Esophagus (tissue), 2 donors: Measurements from ENCODE around the gene KRTAP10-1. TPM values are rescaled to one million over a fixed set of nuclear protein-coding genes. Genes with fewer than 3 reads are reported as not detected.

Experiments
- H3K27ac ChIP-seq, 2 donors: one replicate each; pipeline ENCODE4 v1.5.1; 2013; ENCODE audit warnings: low read depth in 2 of 2, mild to moderate bottlenecking in 2 of 2, inconsistent platforms in 1 of 2, low read length in 1 of 2, moderate library complexity in 1 of 2
- H3K27me3 ChIP-seq, 2 donors: one replicate each; pipeline ENCODE4 v1.6.1; 2013; ENCODE audit warnings: low read length in 2 of 2, control low read depth in 1 of 2, mild to moderate bottlenecking in 1 of 2; ENCODE audit not compliant: insufficient read depth in 2 of 2, control insufficient read depth in 1 of 2
- H3K36me3 ChIP-seq, 2 donors: one replicate each; pipeline ENCODE4 v1.6.1; 2013; ENCODE audit warnings: low read length in 1 of 2; ENCODE audit not compliant: control insufficient read depth in 2 of 2, insufficient read depth in 2 of 2
- H3K4me1 ChIP-seq, 2 donors: one replicate each; pipeline ENCODE4 v1.6.1; 2013; ENCODE audit warnings: low read length in 1 of 2; ENCODE audit not compliant: control insufficient read depth in 2 of 2, insufficient read depth in 2 of 2
- H3K4me3 ChIP-seq, 2 donors: one replicate each; pipeline ENCODE4 v1.5.1; 2013; ENCODE audit warnings: low read length in 2 of 2, mild to moderate bottlenecking in 2 of 2, low read depth in 1 of 2, moderate library complexity in 1 of 2
- H3K9me3 ChIP-seq, 2 donors: one replicate each; pipeline ENCODE4 v1.6.1; 2013; ENCODE audit warnings: mild to moderate bottlenecking in 2 of 2, low read depth in 1 of 2, low read length in 1 of 2, moderate library complexity in 1 of 2; ENCODE audit not compliant: control insufficient read depth in 2 of 2, insufficient read depth in 1 of 2
- WGBS, 2 donors: extraction: QIAGEN DNeasy Blood & Tissue Kit; methylation state at CpG; one replicate each; pipeline ENCODE4 v1.1.7; 2013; 5-methylcytosine and 5-hydroxymethylcytosine counted together
- polyA plus RNA-seq, 2 donors: library from polyadenylated mRNA; stranded (reverse); fragments of 200-250 nt; gene quantifications; one replicate each; pipeline ENCODE4 v1.2.3, GENCODE V29; 2013
- donor health status: healthy with polysubstance abuse.
- donor health status: Bipolar disorder and iron deficiency.

The KRTAP10-1 gene
- polyA plus RNA-seq, 2 donors, result not detected

DNA sequence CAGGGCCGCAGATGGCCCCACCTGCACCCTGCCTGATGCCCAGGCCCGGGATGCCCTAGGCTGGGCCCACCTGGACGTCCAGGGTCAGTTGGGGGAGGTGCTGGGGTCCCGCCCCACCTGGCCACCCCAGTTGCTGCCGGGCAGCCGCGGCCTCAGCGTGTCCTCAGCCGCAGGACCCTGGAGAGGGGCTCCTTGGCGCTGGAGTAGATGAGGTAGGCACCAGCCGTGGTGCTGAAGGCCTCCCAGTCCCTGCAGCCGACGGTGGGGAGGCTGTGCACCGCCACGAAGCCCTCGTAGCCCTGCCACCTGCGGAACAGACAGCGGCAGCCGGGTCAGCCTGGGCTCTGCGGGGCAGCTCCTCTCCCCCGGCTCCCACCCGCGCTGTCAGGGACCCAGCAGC is 40.4 kb downstream of the KRTAP10-1 start:
- no peaks in the 10 kb centered on the region for H3K36me3 ChIP-seq
- WGBS, 2 donors, result 83 to 89% methylated on average over 17 to 23 of the region's 23 CpGs
- H3K4me3 ChIP-seq, result no peak overlapping the region
- H3K27ac ChIP-seq, result no peak overlapping the region
- no peaks in the 10 kb centered on the region for H3K9me3 ChIP-seq
- H3K27me3 ChIP-seq, result no peaks in the 10 kb centered on the region
- no peaks in the 10 kb centered on the region for H3K4me1 ChIP-seq

DNA sequence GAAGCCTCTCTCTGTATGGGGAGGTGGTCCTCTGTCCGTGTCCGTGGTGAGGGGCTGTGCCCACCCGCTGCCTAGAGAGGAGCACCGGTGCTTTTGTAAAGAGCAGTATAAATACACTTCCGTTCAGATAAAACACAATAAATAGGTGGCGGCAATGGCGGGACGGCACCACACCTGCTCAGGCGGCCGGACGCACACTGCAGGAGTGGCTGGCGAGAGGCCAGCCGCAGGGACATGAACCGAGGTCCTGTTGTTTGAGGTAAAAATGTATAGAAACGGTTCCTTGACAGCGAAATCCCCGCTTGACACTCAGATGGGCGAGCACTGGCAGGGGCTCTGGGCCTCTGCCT is 40.8 kb downstream of the KRTAP10-1 start:
- H3K27me3 ChIP-seq, result no peaks in the 10 kb centered on the region
- H3K27ac ChIP-seq, result no peak overlapping the region
- H3K4me1 ChIP-seq, result no peaks in the 10 kb centered on the region
- H3K36me3 ChIP-seq, result no peaks in the 10 kb centered on the region
- H3K9me3 ChIP-seq, result no peaks in the 10 kb centered on the region
- WGBS, 2 donors, result 66 to 72% methylated on average over 18 of the region's 18 CpGs
- H3K4me3 ChIP-seq, result no peak overlapping the region

DNA sequence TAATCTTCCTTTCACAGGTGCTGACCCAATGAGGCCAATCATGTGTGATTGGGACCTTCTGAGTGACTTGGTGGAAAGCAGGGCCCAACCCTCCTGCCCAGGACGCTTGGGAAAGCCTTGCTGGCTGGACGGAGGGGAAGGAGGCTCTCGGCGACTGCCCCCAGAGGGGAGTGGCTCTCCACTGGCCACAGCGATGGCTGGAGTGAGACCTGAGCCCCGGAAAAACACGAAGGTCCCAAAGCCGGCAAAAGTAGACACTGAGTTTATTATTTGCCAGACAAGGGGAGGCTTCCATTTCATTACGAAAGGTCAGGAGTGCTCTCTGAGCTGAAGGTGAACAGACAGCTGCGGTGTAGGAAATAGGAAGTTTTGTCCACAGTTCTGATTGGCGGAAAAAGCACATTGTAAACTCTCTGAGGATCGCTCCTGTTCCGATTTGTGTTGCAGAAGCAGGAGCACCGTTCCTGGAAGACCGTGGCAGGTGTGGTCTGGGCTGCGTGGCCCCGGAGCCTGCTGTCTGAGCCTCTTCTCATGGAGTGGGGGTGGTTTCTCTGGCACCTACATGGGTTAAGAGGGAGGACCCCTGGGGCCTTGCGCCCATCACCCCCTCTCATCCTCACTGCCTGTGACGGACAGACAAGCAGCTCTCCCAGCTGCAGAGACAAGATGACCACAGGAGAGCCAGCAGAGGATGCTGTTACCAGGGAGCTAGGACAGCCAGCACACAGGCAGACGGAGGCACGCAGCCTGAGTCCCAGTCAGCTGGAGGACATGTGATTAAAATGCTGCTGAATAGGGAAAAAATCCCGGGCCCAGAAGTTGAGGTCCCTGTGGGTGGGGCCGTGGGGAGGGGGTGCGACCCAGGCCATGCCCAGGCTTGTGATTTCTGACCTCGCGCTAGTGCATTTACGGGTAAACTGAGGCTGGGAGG is 41.5 kb downstream of the KRTAP10-1 start:
- Histone ChIP-seq H3K27ac (no peak overlapping the region), H3K36me3 (no peaks in the 10 kb centered on the region)
- WGBS, 2 donors, result 59 to 72% methylated on average over 27 of the region's 27 CpGs

DNA sequence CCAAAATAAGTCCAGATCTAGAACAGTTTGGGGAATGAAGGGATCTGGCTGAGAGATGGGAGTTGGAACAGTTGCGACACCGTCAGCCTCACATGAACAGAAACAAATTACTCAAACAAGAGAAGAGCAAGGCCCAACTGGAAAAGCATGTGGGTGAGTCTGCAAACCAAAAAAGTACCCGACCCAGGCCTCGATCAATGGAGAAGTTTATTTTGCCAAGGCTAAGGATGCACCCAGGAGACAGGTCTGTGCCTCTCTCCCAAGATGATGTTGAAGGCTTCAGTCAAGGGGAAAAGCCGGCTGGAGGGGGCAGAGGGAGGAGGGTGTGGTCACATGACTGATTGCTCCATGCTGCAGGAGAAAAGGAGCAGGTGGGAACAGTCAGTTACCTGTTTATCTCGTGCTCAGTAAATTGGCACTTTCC is 42.3 kb downstream of the KRTAP10-1 start:
- H3K4me3 ChIP-seq, result no peak overlapping the region
- 34 to 47% methylated on average over 6 of the region's 6 CpGs for WGBS, 2 donors
- H3K27me3 ChIP-seq, result no peaks in the 10 kb centered on the region
- H3K36me3 ChIP-seq, result no peaks in the 10 kb centered on the region
- H3K9me3 ChIP-seq, result peaks cover 6 to 14% of the 10 kb centered on the region in 2 donors
- H3K4me1 ChIP-seq, result no peaks in the 10 kb centered on the region
- no peak overlapping the region for H3K27ac ChIP-seq

More for the DNA sequence above, 41.5 kb downstream of the KRTAP10-1 start:
- H3K27me3 ChIP-seq, result no peaks in the 10 kb centered on the region
- H3K4me1 ChIP-seq, result no peaks in the 10 kb centered on the region
- H3K9me3 ChIP-seq, result peaks cover 0 to 5% of the 10 kb centered on the region in 2 donors
- H3K4me3 ChIP-seq, result no peak overlapping the region

DNA sequence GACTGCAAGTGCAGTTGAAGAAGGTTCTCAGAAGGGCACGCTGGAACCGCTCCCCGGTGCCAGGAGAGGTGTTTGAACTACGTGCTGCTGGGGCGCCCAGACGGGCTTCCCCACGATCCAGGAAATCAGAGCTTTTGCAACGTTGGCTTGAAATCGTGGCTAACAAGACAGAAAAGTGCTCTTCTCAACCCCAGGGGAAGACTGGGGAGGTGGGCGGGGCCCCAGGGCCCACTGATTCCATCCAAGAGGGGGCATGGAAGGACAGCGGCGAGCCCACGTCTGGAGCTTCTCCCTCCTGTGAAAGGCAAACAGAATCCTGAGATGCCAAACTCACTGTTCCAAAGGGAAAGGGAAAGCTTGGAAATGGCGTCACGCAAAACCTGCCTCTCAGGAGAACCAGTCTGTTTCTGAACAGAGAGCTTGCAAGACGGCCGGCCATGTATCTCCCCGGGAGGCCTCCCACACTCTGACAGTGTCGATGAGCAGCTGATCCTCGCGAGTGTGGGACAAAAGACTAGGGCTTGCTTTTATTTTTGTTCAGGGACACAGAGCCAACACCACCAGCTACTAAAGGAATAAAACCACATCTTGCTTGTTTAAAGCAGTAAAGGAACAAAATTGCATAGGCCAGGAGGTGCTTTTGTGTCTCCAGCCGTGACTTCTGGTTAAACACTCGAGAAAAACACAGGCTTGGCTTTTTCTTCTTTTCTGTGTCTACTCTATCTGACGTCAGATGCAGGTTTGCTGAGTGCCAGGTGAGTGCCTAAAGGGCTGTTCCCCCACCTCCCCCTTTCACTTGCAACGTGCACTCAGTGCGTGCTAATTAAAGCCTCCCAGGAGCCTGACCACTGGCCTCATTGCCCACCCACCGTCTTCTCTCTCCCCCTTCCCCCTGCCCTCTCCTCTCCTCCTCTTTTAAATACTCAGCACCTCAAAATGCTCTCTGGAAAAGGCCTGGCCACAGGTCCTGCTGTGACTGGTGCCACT is 43.1 kb downstream of the KRTAP10-1 start:
- peak overlapping the region in 1 of 2 donors; percentile 7 for H3K27ac ChIP-seq

DNA sequence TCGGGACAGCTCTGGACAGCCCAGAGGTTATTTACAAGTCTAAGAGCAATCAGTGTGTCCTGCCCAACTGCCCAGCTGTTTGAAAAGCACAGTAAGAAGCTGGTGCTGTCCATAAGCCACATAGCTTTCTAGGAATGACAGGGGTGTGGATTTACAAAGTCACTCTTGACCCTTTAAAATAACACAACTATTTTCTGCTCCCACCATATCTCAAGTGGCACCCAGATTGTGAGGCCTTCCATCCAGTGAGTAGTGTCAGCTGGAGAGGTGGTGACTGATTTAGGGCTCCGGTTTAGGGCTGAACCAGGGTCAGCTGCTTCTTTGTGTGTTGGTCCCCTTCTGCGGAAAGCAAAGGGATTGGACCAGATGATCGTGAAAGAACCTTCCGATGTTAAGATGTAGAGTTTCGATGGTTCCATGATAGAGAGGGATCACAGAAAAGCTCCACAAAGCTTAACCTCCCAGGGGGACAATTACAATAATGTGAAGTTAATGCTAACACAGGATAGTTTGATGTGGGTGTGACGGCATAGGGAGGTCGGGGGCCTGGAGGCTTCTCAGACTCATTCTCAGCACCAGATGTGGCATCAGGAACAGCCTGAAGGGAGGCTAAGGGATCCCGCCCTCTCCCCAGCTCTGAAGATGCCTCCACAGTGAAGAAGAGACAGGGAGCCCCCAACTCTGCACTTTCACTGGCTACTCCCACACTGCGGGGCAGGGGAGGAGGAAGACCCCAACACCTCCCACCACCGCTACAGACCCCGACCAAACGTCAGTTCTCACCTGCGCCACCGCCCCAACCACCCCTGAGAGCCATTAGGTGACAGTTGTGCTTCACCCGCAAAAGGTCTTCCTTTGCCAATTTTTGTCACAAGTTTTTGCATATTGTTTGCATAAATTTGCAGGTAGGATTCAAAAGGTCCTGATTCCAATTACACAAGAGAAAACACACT is 44.1 kb downstream of the KRTAP10-1 start:
- Histone ChIP-seq H3K36me3 (no peaks in the 10 kb centered on the region), H3K27me3 (no peaks in the 10 kb centered on the region), H3K4me3 (no peak overlapping the region), H3K27ac (no peak overlapping the region), H3K9me3 (peaks cover 6 to 18% of the 10 kb centered on the region in 2 donors), H3K4me1 (no peaks in the 10 kb centered on the region)
- 86 to 88% methylated on average over 16 of the region's 16 CpGs for WGBS, 2 donors

More for the DNA sequence above, 43.1 kb downstream of the KRTAP10-1 start:
- H3K9me3 ChIP-seq, result peaks cover 6 to 18% of the 10 kb centered on the region in 2 donors
- 51 to 56% methylated on average over 27 of the region's 27 CpGs for WGBS, 2 donors
- no peaks in the 10 kb centered on the region for H3K27me3 ChIP-seq
- no peak overlapping the region for H3K4me3 ChIP-seq
- H3K36me3 ChIP-seq, result no peaks in the 10 kb centered on the region
- no peaks in the 10 kb centered on the region for H3K4me1 ChIP-seq

DNA sequence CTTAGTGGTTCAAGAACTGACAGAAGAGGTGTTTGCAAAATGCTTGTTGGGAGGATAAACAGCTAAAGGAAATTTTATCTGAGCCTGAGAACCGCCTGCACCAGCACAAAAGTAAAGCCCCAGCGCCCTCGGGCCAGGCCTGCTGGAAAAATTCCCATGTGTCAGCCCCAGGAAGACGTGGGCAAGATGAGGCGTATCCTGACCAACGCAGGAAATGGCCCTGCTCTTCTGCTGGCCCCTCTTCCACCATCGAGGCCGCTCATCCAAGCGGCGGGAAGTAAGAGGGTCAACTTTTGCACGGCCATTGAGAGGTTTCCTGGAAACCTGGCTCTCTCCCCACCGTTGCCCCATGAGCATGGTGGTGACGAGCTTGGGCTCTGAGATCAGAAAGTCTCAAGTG is 45.0 kb downstream of the KRTAP10-1 start:
- WGBS, 2 donors, result 77% methylated on average over 13 of the region's 13 CpGs
- no peaks in the 10 kb centered on the region for H3K36me3 ChIP-seq
- H3K4me1 ChIP-seq, result no peaks in the 10 kb centered on the region
- H3K27me3 ChIP-seq, result no peaks in the 10 kb centered on the region
- no peak overlapping the region for H3K4me3 ChIP-seq
- peaks cover 6 to 18% of the 10 kb centered on the region in 2 donors for H3K9me3 ChIP-seq
- no peak overlapping the region for H3K27ac ChIP-seq

DNA sequence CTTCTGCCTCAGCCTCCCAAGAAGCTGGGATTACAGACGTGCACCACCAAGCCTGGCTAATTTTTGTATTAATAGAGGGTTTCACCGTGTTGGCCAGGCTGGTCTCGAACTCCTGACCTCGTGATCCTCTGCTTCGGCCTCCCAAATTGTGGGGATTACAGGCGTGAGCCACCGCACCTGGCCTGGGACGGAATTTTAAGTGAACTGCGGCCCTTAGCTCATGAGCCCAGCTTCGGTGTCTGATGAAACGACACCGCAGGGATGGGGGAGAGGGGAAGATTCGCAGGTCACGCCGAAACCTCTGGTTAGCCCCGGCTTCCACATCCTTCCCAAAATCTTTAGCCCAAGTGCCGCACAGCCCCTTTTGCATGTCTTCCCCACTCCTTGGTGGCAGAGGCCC is 45.6 kb downstream of the KRTAP10-1 start:
- 93 to 94% methylated on average over 17 of the region's 17 CpGs for WGBS, 2 donors
- Histone ChIP-seq H3K36me3 (no peaks in the 10 kb centered on the region), H3K4me1 (no peaks in the 10 kb centered on the region), H3K27ac (no peak overlapping the region), H3K9me3 (peaks cover 6 to 18% of the 10 kb centered on the region in 2 donors), H3K27me3 (no peaks in the 10 kb centered on the region), H3K4me3 (no peak overlapping the region)
